Hepatocyte (in vitro differentiated cells): ENCODE results near the gene TBC1D3G. TPM values are rescaled to one million over a fixed set of nuclear protein-coding genes. Genes with fewer than 3 reads are reported as not detected.
"Not testable (repeated sequence)": the region's sequence is repeated elsewhere in the genome, so short reads cannot be mapped to it uniquely, and the experiment has no call there.

Experiments
- DNase-seq: peaks from one replicate; pipeline ENCODE4 v3.0.0-alpha.2; 2016; ENCODE audit warnings: low spot score
- H2AFZ ChIP-seq: fragments of 200-600 bp; sonication (generic); 2 replicates; pipeline ENCODE4 v1.6.0; 2016; ENCODE audit warnings: antibody characterized with exemption, mild to moderate bottlenecking
- H3K27ac ChIP-seq: fragments of 200-600 bp; sonication (generic); 2 replicates; pipeline ENCODE4 v1.5.1; 2016; ENCODE audit warnings: mild to moderate bottlenecking
- H3K27me3 ChIP-seq: fragments of 200-600 bp; sonication (generic); 2 replicates; pipeline ENCODE4 v1.6.1; 2016
- H3K36me3 ChIP-seq: fragments of 200-600 bp; sonication (generic); replicated peaks from 2 replicates; pipeline ENCODE4 v1.5.1; 2016; ENCODE audit warnings: low read depth; ENCODE audit not compliant: insufficient read depth
- H3K4me1 ChIP-seq: fragments of 200-600 bp; sonication (generic); 2 replicates; pipeline ENCODE4 v1.5.1; 2016; ENCODE audit warnings: mild to moderate bottlenecking, moderate library complexity; ENCODE audit not compliant: insufficient read depth
- H3K4me2 ChIP-seq: fragments of 200-600 bp; sonication (generic); 2 replicates; pipeline ENCODE4 v1.6.0; 2016
- H3K4me3 ChIP-seq: fragments of 200-600 bp; sonication (generic); 2 replicates; pipeline ENCODE4 v1.5.1; 2016; ENCODE audit warnings: mild to moderate bottlenecking
- H3K79me2 ChIP-seq: fragments of 200-600 bp; sonication (generic); 2 replicates; pipeline ENCODE4 v1.6.0; 2017; ENCODE audit warnings: mild to moderate bottlenecking
- H3K9me2 ChIP-seq: fragments of 200-600 bp; sonication (generic); replicated peaks from 2 replicates; pipeline ENCODE4 v1.6.0; 2017; ENCODE audit warnings: mild to moderate bottlenecking; ENCODE audit not compliant: insufficient read depth
- H3K9me3 ChIP-seq: fragments of 200-600 bp; sonication (generic); 2 replicates; pipeline ENCODE4 v1.5.1; 2016; ENCODE audit warnings: low read depth, mild to moderate bottlenecking
- H4K20me1 ChIP-seq: fragments of 200-600 bp; sonication (generic); 2 replicates; pipeline ENCODE4 v1.6.0; 2016; ENCODE audit warnings: mild to moderate bottlenecking; ENCODE audit not compliant: insufficient read depth, poor library complexity, severe bottlenecking
- WGBS: methylation state at CpG from one replicate; pipeline ENCODE4 v1.1.6; 2016; ENCODE audit warnings: low lambda C conversion rate; ENCODE audit errors: missing lambda C conversion rate; 5-methylcytosine and 5-hydroxymethylcytosine counted together
- polyA plus RNA-seq: library from polyadenylated mRNA; unstranded; fragments of >200 nt; fragmentation: Nextera tagmentation; extraction: Ambion mirVana; gene quantifications from 2 replicates; pipeline ENCODE4 v1.2.1, GENCODE V29; 2016
- total RNA-seq: library from RNA; depleted of rRNA; stranded (reverse); fragments of >200 nt; gene quantifications from 2 replicates; pipeline ENCODE4 v1.2.3, GENCODE V29; 2014

TBC1D3G gene
- not detected in 2 replicates for total RNA-seq
- not detected in 2 replicates for polyA plus RNA-seq

GRCh38 chr17:36323584-36323983 is at the start of gene TBC1D3G:
Gene TBC1D3G (plus strand): TSS chr17:36323884. CDS start chr17:36325412, 1,528 bp downstream.
- H3K27ac ChIP-seq, H2AFZ ChIP-seq, H3K36me3 ChIP-seq, H3K4me3 ChIP-seq, H3K27me3 ChIP-seq, H3K4me1 ChIP-seq, H3K9me2 ChIP-seq, H4K20me1 ChIP-seq, H3K4me2 ChIP-seq, DNase-seq, H3K79me2 ChIP-seq, H3K9me3 ChIP-seq: not testable (repeated sequence)
- WGBS = 96% methylated on average over 4 of the region's 9 CpGs

- H3K9me3 ChIP-seq, H3K79me2 ChIP-seq, H3K4me2 ChIP-seq, H3K9me2 ChIP-seq, H3K27me3 ChIP-seq, H4K20me1 ChIP-seq, H3K36me3 ChIP-seq, H3K4me1 ChIP-seq, H2AFZ ChIP-seq, H3K4me3 ChIP-seq, H3K27ac ChIP-seq, DNase-seq: not testable (repeated sequence)
- WGBS = no CpG with 5 or more reads among the region's 1 CpG
Measured at GRCh38 chr17:36283256-36283655, 40.4 kb upstream of the TBC1D3G start.

GRCh38 chr17:36284219-36284618 is 39.5 kb upstream of the TBC1D3G start:
- not testable (repeated sequence) for H3K79me2 ChIP-seq, H3K36me3 ChIP-seq, H3K9me3 ChIP-seq, DNase-seq, H3K4me1 ChIP-seq, H3K9me2 ChIP-seq, H2AFZ ChIP-seq, H4K20me1 ChIP-seq, H3K27ac ChIP-seq, H3K4me3 ChIP-seq, H3K27me3 ChIP-seq, H3K4me2 ChIP-seq
- 97% methylated on average over 5 of the region's 5 CpGs for WGBS

- not testable (repeated sequence) for H3K9me2 ChIP-seq, H3K9me3 ChIP-seq, H3K36me3 ChIP-seq, H3K4me2 ChIP-seq, H4K20me1 ChIP-seq, H3K4me3 ChIP-seq, H3K79me2 ChIP-seq, H3K4me1 ChIP-seq, DNase-seq, H3K27me3 ChIP-seq, H3K27ac ChIP-seq, H2AFZ ChIP-seq
- WGBS = 75% methylated on average over 1 of the region's 2 CpGs
Measured at GRCh38 chr17:36289965-36290612, 33.6 kb upstream of the TBC1D3G start.

GRCh38 chr17:36295161-36295560 is 28.5 kb upstream of the TBC1D3G start:
- not testable (repeated sequence) for H3K9me2 ChIP-seq, H3K9me3 ChIP-seq, H3K27ac ChIP-seq, H3K4me2 ChIP-seq, H4K20me1 ChIP-seq, H3K4me1 ChIP-seq, H3K27me3 ChIP-seq, H3K79me2 ChIP-seq, DNase-seq, H3K4me3 ChIP-seq, H2AFZ ChIP-seq, H3K36me3 ChIP-seq
- no CpG with 5 or more reads among the region's 1 CpG for WGBS

GRCh38 chr17:36315736-36316135 is 7.9 kb upstream of the TBC1D3G start:
- not testable (repeated sequence) for H3K79me2 ChIP-seq, H4K20me1 ChIP-seq, H3K36me3 ChIP-seq, H3K9me2 ChIP-seq, DNase-seq, H3K9me3 ChIP-seq, H2AFZ ChIP-seq, H3K4me3 ChIP-seq, H3K27me3 ChIP-seq, H3K4me2 ChIP-seq, H3K27ac ChIP-seq, H3K4me1 ChIP-seq
- no CpG with 5 or more reads among the region's 2 CpGs for WGBS

- 100% methylated on average over 3 of the region's 6 CpGs for WGBS
- not testable (repeated sequence) for H3K36me3 ChIP-seq, H2AFZ ChIP-seq, H3K9me3 ChIP-seq, H3K79me2 ChIP-seq, H3K27ac ChIP-seq, H3K4me3 ChIP-seq, DNase-seq, H3K4me1 ChIP-seq, H3K9me2 ChIP-seq, H4K20me1 ChIP-seq, H3K4me2 ChIP-seq, H3K27me3 ChIP-seq
Measured at GRCh38 chr17:36362496-36362895, 38.8 kb downstream of the TBC1D3G start.

GRCh38 chr17:36375938-36376337 is 52.3 kb downstream of the TBC1D3G start:
- WGBS = 100% methylated on average over 1 of the region's 7 CpGs
- not testable (repeated sequence) for H3K27me3 ChIP-seq, H3K9me3 ChIP-seq, H3K27ac ChIP-seq, H3K36me3 ChIP-seq, H4K20me1 ChIP-seq, H3K9me2 ChIP-seq, DNase-seq, H2AFZ ChIP-seq, H3K4me1 ChIP-seq, H3K4me3 ChIP-seq, H3K4me2 ChIP-seq, H3K79me2 ChIP-seq
